H9 (cell line): Measurements from ENCODE around the gene HLTF. TPM values are rescaled to one million over a fixed set of nuclear protein-coding genes. Genes with fewer than 3 reads are reported as not detected.

Source experiments
- DNase-seq: peaks from one replicate; pipeline ENCODE4 v3.0.0-alpha.2; 2017
- H2AFZ ChIP-seq: one replicate; pipeline ENCODE4 v1.6.1; 2013; ENCODE audit warnings: mild to moderate bottlenecking, low read length, control low read depth, moderate library complexity
- H2AK5ac ChIP-seq: 2 replicates; pipeline ENCODE4 v1.6.1; 2013; ENCODE audit warnings: low read length, control low read depth, mixed read lengths; ENCODE audit not compliant: insufficient read length
- H2BK120ac ChIP-seq: one replicate; pipeline ENCODE4 v1.6.1; 2013; ENCODE audit warnings: low read depth, mild to moderate bottlenecking, low read length, control low read depth, inconsistent platforms; ENCODE audit not compliant: poor library complexity, severe bottlenecking
- H2BK12ac ChIP-seq: 2 replicates; pipeline ENCODE4 v1.6.1; 2013; ENCODE audit warnings: low read length, control low read depth, mixed read lengths, low read depth; ENCODE audit not compliant: insufficient read length
- H2BK15ac ChIP-seq: 2 replicates; pipeline ENCODE4 v1.6.1; 2013; ENCODE audit warnings: low read depth, low read length, control low read depth
- H2BK20ac ChIP-seq: one replicate; pipeline ENCODE4 v1.6.1; 2013; ENCODE audit warnings: low read depth, mild to moderate bottlenecking, low read length, control low read depth, inconsistent platforms; ENCODE audit not compliant: poor library complexity, severe bottlenecking
- H2BK5ac ChIP-seq: 2 replicates; pipeline ENCODE4 v1.6.1; 2013; ENCODE audit warnings: low read length, control low read depth, mixed read lengths; ENCODE audit not compliant: insufficient read length
- H3K14ac ChIP-seq: 2 replicates; pipeline ENCODE4 v1.6.1; 2013; ENCODE audit warnings: low read length, control low read depth; ENCODE audit not compliant: insufficient read depth
- H3K18ac ChIP-seq: 2 replicates; pipeline ENCODE4 v1.6.1; 2013; ENCODE audit warnings: low read depth, mild to moderate bottlenecking, mixed read lengths, low read length, control low read depth; ENCODE audit not compliant: insufficient read length
- H3K23ac ChIP-seq: 2 replicates; pipeline ENCODE4 v1.6.1; 2013; ENCODE audit warnings: low read length, control low read depth, mixed read lengths, low read depth; ENCODE audit not compliant: insufficient read length
- H3K23me2 ChIP-seq: 2 replicates; pipeline ENCODE4 v1.6.1; 2013; ENCODE audit warnings: low read depth, mild to moderate bottlenecking, mixed read lengths, low read length, control low read depth; ENCODE audit not compliant: insufficient read length, poor library complexity, severe bottlenecking
- H3K27ac ChIP-seq: 2 replicates; pipeline ENCODE4 v1.5.1; 2013; ENCODE audit warnings: low read length, control low read depth, mixed read lengths, low read depth; ENCODE audit not compliant: insufficient read length
- H3K27me3 ChIP-seq: 2 replicates; pipeline ENCODE4 v1.6.1; 2013; ENCODE audit warnings: low read length, control low read depth, inconsistent platforms; ENCODE audit not compliant: insufficient read depth
- H3K4ac ChIP-seq: 2 replicates; pipeline ENCODE4 v1.6.1; 2013; ENCODE audit warnings: low read depth, mild to moderate bottlenecking, control low read depth, inconsistent platforms, low read length, moderate library complexity
- H3K4me1 ChIP-seq: 2 replicates; pipeline ENCODE4 v1.6.1; 2013; ENCODE audit warnings: low read length, control low read depth, inconsistent platforms; ENCODE audit not compliant: insufficient read depth
- H3K4me2 ChIP-seq: 2 replicates; pipeline ENCODE4 v1.6.1; 2013; ENCODE audit warnings: low read length, control low read depth, mixed read lengths; ENCODE audit not compliant: insufficient read length, insufficient read depth
- H3K56ac ChIP-seq: 2 replicates; pipeline ENCODE4 v1.6.1; 2013; ENCODE audit warnings: low read depth, mild to moderate bottlenecking, mixed read lengths, low read length, control low read depth; ENCODE audit not compliant: insufficient read length
- H3K79me1 ChIP-seq: 2 replicates; pipeline ENCODE4 v1.6.1; 2013; ENCODE audit warnings: low read depth, mild to moderate bottlenecking, moderate library complexity, low read length, control low read depth, inconsistent platforms; ENCODE audit not compliant: insufficient read depth, poor library complexity, severe bottlenecking
- H3K79me2 ChIP-seq: 2 replicates; pipeline ENCODE4 v1.6.1; 2013; ENCODE audit warnings: low read length, control low read depth, inconsistent platforms; ENCODE audit not compliant: insufficient read depth
- H3K9ac ChIP-seq: 2 replicates; pipeline ENCODE4 v1.6.1; 2013; ENCODE audit warnings: low read length, control low read depth, mixed read lengths; ENCODE audit not compliant: insufficient read length; ENCODE audit errors: extremely low read depth
- H3K9me3 ChIP-seq: one replicate; pipeline ENCODE4 v1.6.1; 2013; ENCODE audit warnings: low read depth, low read length, inconsistent platforms; ENCODE audit not compliant: control insufficient read depth
- H3T11ph ChIP-seq: one replicate; pipeline ENCODE4 v1.6.1; 2013; ENCODE audit warnings: mild to moderate bottlenecking, low read length, control low read depth, inconsistent platforms
- H4K20me1 ChIP-seq: one replicate; pipeline ENCODE4 v1.6.1; 2013; ENCODE audit not compliant: control insufficient read depth, insufficient read length, insufficient read depth
- H4K5ac ChIP-seq: 2 replicates; pipeline ENCODE4 v1.6.1; 2013; ENCODE audit warnings: low read depth, mild to moderate bottlenecking, mixed read lengths, low read length, control low read depth; ENCODE audit not compliant: insufficient read length
- H4K8ac ChIP-seq: replicated peaks from 2 replicates; pipeline ENCODE4 v1.6.1; 2013; ENCODE audit warnings: low read length, control low read depth, mixed read lengths, low read depth; ENCODE audit not compliant: insufficient read length
- H4K91ac ChIP-seq: 2 replicates; pipeline ENCODE4 v1.6.1; 2013; ENCODE audit warnings: low read depth, mild to moderate bottlenecking, moderate library complexity, mixed read lengths, low read length, control low read depth; ENCODE audit not compliant: insufficient read length
- H3K27ac Mint-ChIP-seq, 3 experiments: 2 replicates in 2 of 3; 3 replicates in 1 of 3; pipeline ENCODE4 v1.8.0; 2020 to 2021; ENCODE audit warnings: mixed read lengths in 3 of 3, mild to moderate bottlenecking in 1 of 3, moderate library complexity in 1 of 3
- H3K27me3 Mint-ChIP-seq: 2 replicates; pipeline ENCODE4 v1.8.0; 2021; ENCODE audit warnings: low read depth, mild to moderate bottlenecking, moderate library complexity, mixed read lengths
- H3K36me3 Mint-ChIP-seq, 3 experiments: 2 replicates in 2 of 3; 3 replicates in 1 of 3; pipeline ENCODE4 v1.8.0; 2020 to 2021; ENCODE audit warnings: low read depth in 3 of 3, mixed read lengths in 3 of 3; ENCODE audit not compliant: insufficient read depth in 1 of 3
- H3K4me1 Mint-ChIP-seq, 2 experiments: 2 replicates each; pipeline ENCODE4 v1.8.0; 2020; ENCODE audit warnings: mixed read lengths in 2 of 2
- H3K4me3 Mint-ChIP-seq, 2 experiments: 2 replicates in 1 of 2; 3 replicates in 1 of 2; pipeline ENCODE4 v1.8.0; 2020 to 2021; ENCODE audit warnings: mild to moderate bottlenecking in 2 of 2, mixed read lengths in 2 of 2, moderate library complexity in 1 of 2
- H3K9me3 Mint-ChIP-seq, 2 experiments: 2 replicates in 1 of 2; 3 replicates in 1 of 2; pipeline ENCODE4 v1.8.0; 2020; ENCODE audit warnings: mild to moderate bottlenecking in 2 of 2, mixed read lengths in 2 of 2, moderate library complexity in 1 of 2
- WGBS: extraction: QIAGEN DNeasy Blood & Tissue Kit; methylation state at CpG from one replicate; pipeline ENCODE4 v1.1.7; 2013; ENCODE audit warnings: missing lambda C conversion rate, low lambda C conversion rate, mixed read lengths; ENCODE audit not compliant: insufficient read length; ENCODE audit errors: extremely low coverage; 5-methylcytosine and 5-hydroxymethylcytosine counted together
- total RNA-seq: library from RNA; stranded (reverse); gene quantifications from 2 replicates; pipeline ENCODE4 v1.2.1, GENCODE V29; 2021
- TF ChIP-seq, protein P1 (sequence below): fragments of 200-600 bp; sonication (generic); conservative IDR thresholded peaks from 3 replicates; pipeline ENCODE4 v1.8.0; 2021; ENCODE audit warnings: antibody characterized with exemption, mild to moderate bottlenecking

Gene HLTF
- total RNA-seq, 1 experiment from 2014 or later, result 41.5 TPM

DNA sequence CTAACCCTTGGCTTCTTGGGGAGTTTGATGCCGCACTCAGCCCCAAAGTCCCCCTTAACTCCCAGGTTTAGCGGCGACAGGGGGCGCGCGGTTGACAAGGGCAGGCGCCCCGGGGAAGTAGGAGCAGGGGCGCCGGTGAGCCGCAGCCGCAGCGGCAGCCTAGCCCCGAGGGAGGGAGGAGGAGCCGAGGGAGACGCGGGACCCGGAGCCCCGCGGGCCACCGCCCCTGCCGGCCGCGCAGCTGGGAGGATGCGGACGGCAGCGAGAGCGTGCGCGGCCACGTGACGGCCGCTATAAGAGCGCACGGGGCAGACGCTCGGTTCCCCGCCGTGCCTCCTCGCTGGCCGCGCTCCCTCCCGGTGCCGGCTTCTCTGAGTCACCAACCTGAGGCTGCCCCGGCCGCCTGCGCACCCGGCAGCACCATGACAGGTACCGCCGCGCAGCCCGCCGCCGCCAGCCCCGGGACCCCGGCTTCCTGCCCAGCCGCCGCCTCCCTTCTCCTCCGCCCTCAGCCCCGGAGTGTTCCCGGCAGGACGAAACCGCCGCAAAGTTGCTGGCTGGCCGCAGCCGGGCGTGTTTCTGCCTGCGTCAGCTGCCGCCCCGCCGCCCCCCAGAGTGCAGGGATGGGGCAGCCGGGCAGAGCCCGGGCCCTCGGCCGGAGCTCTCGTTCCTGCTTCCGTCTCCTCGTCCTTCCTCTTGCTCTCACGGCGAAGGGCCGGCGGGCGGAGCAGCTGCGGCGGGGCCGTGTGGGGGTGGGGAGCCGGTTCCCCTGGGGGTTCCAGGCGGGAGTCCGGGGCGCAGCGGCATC is 94.9 kb downstream of the HLTF start, which contains the start of gene GYG1:
GYG1 (plus strand) TSS at position 322 of the 808 bp plus-strand sequence; CDS start at position 423, 101 bp downstream.
- H3T11ph ChIP-seq, result no peak within 1 kb of the TSS
- H4K20me1 ChIP-seq, result no peaks in the 10 kb centered on the region
- H4K8ac ChIP-seq, result no peak within 1 kb of the TSS
- peak; percentile 85 for DNase-seq
- peaks cover 19 to 24% of the 10 kb centered on the region in 2 experiments for H3K4me1 Mint-ChIP-seq
- peak within 1 kb of the TSS; percentile 56 for H3K18ac ChIP-seq
- H2BK120ac ChIP-seq, result no peak within 1 kb of the TSS
- peak within 1 kb of the TSS; percentile 70 to 78 for H3K4me3 Mint-ChIP-seq
- H3K4ac ChIP-seq, result no peak within 1 kb of the TSS
- peak within 1 kb of the TSS; percentile 24 for H2AFZ ChIP-seq
- no CpG with 5 or more reads among the region's 91 CpGs for WGBS
- peaks cover 18% of the 10 kb centered on the region for H3K27me3 Mint-ChIP-seq
- no peaks in the 10 kb centered on the region; the same call in 1 of the 2 replicates for H3K27me3 ChIP-seq
- no peak within 1 kb of the TSS for H4K91ac ChIP-seq
- H2AK5ac ChIP-seq, result no peak within 1 kb of the TSS
- no peak within 1 kb of the TSS for H2BK20ac ChIP-seq
- no peak within 1 kb of the TSS for H3K23ac ChIP-seq
- H3K27ac ChIP-seq, result no peak within 1 kb of the TSS
- TF ChIP-seq, protein P1, sequence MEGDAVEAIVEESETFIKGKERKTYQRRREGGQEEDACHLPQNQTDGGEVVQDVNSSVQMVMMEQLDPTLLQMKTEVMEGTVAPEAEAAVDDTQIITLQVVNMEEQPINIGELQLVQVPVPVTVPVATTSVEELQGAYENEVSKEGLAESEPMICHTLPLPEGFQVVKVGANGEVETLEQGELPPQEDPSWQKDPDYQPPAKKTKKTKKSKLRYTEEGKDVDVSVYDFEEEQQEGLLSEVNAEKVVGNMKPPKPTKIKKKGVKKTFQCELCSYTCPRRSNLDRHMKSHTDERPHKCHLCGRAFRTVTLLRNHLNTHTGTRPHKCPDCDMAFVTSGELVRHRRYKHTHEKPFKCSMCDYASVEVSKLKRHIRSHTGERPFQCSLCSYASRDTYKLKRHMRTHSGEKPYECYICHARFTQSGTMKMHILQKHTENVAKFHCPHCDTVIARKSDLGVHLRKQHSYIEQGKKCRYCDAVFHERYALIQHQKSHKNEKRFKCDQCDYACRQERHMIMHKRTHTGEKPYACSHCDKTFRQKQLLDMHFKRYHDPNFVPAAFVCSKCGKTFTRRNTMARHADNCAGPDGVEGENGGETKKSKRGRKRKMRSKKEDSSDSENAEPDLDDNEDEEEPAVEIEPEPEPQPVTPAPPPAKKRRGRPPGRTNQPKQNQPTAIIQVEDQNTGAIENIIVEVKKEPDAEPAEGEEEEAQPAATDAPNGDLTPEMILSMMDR, result peak; percentile 49
- no peaks in the 10 kb centered on the region for H3K79me1 ChIP-seq
- H3K4me1 ChIP-seq, result peaks cover 3% of the 10 kb centered on the region
- no peak within 1 kb of the TSS; a peak in 1 of 7 replicates for H3K27ac Mint-ChIP-seq
- H3K56ac ChIP-seq, result no peak within 1 kb of the TSS
- H3K9ac ChIP-seq, result no peak within 1 kb of the TSS
- H3K14ac ChIP-seq, result peak within 1 kb of the TSS; percentile 34
- no peak within 1 kb of the TSS for H2BK15ac ChIP-seq
- H3K36me3 Mint-ChIP-seq, result peaks cover 2 to 15% (median 14%) of the 10 kb centered on the region in 3 experiments; a peak in 4 of 7 replicates
- H3K23me2 ChIP-seq, result peaks cover 4% of the 10 kb centered on the region
- H3K79me2 ChIP-seq, result peaks cover 2% of the 10 kb centered on the region; the same call in 1 of the 2 replicates
- H3K9me3 Mint-ChIP-seq, result no peaks in the 10 kb centered on the region
- no peaks in the 10 kb centered on the region for H3K9me3 ChIP-seq
- H3K4me2 ChIP-seq, result peak within 1 kb of the TSS; percentile 41
- H4K5ac ChIP-seq, result no peak within 1 kb of the TSS
- H2BK12ac ChIP-seq, result no peak within 1 kb of the TSS
- H2BK5ac ChIP-seq, result no peak within 1 kb of the TSS
